GM18909 (cell line): ENCODE data around the gene SLC35B2.

Experiments
- ATAC-seq: cut with Tn5 transposase; IDR thresholded peaks from one replicate; pipeline ENCODE4 v1.9.1; 2021; ENCODE audit warnings: mild to moderate bottlenecking; ENCODE audit not compliant: unreplicated experiment, poor library complexity

The SLC35B2 gene

DNA sequence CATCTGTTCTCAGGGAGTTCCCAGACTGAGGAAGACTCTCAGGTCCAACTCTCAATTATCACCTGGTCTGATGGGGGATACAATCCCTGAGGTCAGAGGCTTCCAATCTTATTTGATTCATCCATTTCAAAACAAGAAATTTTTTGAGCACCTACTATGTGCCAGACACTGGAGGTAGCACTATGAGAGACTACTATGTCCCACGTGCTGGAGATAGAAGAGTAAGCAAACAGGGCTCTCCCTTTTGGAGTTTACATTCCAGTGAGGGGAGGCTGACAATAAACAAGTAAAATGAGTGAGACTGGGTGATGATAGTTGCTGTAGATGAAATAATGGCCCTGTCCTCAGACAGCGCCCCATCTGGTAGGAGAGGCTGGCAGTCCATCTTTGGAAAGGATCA is 29.4 kb upstream of the SLC35B2 start:
- no peak for ATAC-seq

- ATAC-seq = no peak
Measured at GRCh38 chr6:44286285-44286565, 28.9 kb upstream of the SLC35B2 start.

- no peak for ATAC-seq
Measured at GRCh38 chr6:44285552-44286284, 28.4 kb upstream of the SLC35B2 start.

DNA sequence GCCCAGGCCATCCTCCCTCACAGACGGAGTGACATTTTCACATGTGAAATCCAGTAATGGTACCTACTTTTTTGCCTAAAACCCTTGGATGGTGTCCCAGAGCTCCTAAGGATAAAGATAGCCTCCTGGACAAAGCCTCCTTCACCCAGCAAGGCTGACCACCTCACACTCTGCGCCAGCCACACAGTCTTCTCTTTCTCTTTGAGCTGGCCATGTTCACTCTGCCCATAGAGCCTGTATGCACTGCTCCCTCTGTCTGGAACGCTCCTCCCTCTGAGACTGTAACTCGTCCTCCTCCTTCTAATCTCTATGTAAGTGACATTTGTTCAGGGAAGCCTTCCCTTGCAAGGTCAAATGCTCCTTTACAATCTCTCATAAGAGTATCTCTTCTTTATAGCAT is 27.5 kb upstream of the SLC35B2 start:
- ATAC-seq = no peak

- no peak for ATAC-seq
Measured at GRCh38 chr6:44284121-44284520, 26.8 kb upstream of the SLC35B2 start.

DNA sequence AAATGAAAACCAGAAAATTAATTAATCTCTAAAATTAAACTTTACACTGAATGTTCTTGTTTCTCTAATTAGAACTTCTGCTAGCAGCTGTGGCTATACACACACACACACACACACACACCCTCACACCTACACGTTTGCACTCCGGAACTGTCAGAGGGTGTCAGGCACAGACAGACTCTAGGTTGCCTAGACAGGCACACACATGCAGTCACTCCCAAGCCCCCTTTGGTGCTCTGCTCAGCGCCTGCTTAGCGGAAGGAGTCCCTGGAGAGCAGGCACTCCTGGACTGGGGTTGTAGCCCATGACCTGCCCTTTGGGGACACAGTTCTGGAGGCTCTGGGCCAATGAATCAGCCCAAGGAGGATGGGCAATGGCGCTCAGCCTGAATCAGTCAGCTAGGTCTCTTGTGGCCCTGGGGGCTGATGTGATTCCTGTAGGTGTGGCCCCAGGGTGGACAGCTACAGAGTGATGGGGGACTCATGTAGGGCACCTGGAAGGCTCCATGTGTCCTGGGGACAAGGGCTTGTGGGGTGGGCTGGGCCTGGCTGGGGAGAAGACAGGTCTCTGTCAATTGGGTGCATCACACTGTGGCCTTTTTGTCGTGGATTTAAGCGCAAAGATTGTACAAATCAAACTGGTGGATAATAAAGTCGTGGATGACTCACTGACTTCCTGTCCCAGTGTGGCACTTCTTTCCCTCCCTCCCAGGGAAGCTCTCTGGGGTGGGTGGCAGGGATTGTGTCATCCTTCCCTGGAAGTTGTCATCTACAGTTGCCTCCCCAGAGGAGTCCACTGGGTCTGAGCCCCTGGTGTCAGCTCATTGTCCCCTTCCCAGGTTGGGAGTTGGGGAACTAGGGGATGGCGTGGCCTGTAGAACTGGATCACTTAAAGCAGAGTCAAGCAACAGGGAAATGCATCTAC is 21.7 kb upstream of the SLC35B2 start:
- ATAC-seq = no peak

DNA sequence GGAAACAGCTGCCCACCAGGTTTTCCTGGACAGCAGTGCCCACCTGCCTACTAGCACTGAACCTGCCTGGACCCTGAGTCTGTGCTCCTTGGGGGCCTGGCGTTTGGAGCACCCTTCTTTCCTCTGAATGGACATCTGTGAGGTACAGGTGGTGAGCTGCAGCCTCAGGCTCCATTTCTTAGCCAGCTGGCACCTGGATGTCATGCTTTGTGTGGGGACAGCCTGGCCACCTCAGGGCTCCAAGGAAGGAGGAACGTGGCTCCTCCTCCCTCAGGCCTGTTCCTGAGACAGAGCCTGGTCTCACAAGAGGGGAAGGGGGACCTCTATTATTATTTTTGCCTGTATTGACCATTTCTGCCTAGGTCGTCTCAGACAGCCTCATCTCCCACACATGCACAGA is 21.0 kb upstream of the SLC35B2 start:
- no peak for ATAC-seq

GRCh38 chr6:44277763-44278162 is 20.4 kb upstream of the SLC35B2 start:
- no peak for ATAC-seq

DNA sequence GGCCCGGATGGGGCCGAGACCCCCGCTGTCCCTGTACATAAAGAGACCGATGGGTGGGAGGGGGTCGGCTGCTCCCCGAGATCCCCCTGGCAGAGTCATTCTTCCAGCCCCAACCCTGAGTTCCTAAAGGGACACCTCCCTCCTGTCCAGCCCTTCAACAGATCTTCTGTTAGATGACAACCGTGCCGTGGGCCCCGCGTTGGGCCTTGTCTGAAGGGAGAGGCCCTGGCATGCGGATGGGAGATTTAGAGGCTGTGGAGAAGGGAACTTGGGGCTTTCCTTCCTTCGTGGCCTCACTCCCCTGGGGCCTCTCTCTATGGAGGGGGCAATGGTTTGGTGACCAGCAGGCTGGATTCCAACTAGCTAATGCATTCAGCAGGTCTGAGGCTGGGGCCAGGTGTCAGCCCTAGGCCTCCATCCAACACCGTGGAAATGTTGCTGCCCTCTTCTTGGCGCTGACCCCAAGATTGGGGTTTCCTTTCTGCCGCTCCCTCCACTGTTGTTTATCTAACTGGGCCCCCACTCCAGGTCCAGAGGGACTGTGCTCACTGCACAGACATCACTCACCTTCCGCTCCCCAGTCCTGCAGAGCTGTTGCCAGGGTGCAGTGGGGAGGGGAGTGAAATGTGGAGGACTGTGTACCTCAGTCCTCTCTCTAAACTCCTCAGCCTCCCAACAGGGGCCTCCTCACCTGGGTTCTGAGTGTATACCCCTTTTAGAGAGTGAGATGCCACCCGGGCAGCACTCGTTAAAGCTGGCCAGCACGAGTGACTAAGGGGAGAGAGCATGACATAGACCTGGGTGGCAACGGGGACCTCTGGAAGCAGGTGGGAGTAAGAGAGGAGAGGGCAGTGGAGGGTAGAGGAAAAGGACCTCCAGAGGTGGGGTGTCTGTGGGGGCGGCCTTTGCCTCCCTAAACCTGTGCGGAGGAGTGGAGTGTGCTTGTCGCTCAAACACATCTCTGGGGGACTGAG is 19.6 kb upstream of the SLC35B2 start:
- no peak for ATAC-seq

GRCh38 chr6:44275749-44276648 is 18.7 kb upstream of the SLC35B2 start:
- ATAC-seq = no peak

DNA sequence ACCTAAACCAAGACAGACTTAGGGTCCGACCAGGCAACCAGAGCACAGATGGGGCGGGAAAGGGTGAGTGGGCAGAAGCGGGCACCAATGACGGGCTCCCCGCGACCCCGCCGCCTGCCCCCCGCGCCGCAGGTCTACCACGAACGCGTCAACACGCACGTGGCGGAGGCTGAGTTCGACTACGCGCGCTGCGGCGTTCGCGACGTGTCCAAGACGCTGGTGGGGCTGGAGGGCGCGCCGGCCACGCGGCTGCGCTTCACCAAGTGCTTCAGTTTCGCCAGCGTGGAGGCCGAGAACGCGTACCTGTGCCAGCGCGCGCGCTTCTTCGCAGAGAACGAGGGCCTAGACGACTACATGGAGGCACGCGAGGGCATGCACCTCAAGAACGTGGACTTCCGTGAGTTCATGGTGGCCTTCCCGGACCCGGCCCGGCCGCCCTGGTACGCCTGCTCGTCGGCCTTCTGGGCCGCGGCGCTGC is 18.0 kb upstream of the SLC35B2 start:
- no peak for ATAC-seq

GRCh38 chr6:44273617-44274016 is 16.3 kb upstream of the SLC35B2 start:
- no peak for ATAC-seq

- ATAC-seq = no peak
Measured at GRCh38 chr6:44272999-44273566, 15.8 kb upstream of the SLC35B2 start.

DNA sequence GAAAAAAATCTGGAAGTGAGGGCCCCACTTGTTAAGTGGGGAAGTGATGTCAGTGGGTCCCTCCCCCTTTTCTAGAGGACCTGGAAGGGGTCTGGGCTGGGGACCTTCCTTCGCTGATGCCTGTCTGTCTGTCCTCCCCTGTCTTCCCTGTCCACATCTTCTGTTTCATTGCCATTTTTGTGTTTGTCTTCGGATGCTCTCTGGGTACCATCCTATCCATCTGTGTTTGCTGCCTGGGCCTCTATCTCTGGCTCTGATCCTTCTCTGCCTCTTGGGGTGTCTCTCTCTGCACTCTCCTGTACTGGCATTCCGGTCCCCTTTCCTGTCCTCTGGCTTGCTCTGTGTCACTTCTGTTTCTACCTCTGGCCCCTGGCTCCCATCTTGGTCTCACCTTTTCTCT is 15.2 kb upstream of the SLC35B2 start:
- ATAC-seq = no peak

DNA sequence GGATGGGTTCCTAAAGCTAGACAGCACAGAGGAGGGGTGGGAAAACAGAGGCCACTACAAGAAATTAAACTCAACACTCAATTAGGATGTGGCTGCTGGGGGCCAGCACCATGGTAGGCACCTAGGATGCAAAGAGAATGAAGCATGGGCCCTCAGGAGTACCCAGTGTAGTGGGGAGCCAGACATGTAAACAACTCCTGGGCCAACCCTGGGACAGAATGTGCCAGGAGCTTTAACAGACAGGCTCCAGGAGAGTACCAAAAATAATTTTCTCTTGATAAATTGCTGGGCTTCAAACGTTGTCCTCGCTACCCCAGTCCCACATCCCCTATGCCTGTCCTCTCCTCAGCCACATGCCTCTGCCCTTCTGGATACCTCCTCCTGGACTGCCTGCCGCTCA is 14.6 kb upstream of the SLC35B2 start:
- ATAC-seq = no peak

DNA sequence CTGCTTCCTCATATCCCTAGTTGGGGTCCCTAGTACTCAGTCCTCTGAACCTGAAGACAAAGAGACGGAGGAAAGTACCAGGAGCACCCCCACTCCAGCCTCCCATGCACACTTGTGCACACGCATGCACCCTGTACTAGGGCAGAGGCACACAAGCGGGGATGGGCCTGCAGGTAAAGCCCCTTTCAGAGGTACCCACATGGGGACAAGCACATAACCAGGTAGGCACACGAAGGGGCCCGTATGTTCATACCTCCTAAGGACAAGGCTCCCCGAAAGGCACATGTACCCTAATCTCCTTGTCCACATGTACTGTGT is 14.0 kb upstream of the SLC35B2 start:
- no peak for ATAC-seq

DNA sequence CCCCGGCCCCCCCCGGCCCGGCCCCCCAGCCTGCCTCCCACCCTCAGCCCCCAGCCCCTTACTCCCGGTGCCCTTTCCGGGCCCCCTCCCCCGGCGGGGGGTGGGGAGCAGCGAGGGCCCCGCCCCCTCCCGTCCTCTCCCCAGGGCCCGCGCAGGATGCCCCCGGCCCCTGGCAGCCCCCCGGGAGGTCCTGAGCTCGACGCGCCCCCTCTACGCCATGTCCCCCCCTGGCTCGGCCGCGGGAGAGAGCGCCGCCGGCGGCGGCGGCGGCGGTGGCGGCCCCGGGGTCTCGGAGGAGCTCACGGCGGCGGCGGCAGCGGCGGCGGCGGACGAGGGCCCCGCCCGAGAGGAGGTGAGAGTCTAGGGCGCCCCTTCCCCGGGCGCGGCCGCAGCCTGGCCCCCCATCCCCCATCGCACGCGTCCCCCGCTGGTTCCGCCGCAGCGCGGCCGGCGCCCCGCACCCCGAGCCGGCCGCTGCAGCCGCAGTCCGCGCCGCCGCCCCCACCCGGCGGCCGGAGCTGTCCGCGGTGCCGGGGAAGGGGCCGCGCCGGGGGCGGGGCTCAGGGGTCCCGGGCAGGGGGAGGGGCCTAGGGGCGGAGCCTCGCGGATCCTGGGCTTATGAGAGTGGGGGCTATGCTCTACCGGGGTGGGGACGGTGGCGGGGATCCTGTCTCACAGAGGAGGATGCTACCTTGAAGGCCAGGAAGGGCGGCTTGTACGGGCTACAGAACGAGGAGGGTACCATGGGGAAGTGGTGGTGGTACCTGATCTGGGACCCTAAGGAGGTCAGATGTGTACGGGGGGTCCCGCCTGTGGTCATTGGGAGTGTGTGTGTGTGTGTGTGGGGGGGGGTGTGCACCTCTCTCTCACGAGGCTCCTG is 13.4 kb upstream of the SLC35B2 start:
- no peak for ATAC-seq

DNA sequence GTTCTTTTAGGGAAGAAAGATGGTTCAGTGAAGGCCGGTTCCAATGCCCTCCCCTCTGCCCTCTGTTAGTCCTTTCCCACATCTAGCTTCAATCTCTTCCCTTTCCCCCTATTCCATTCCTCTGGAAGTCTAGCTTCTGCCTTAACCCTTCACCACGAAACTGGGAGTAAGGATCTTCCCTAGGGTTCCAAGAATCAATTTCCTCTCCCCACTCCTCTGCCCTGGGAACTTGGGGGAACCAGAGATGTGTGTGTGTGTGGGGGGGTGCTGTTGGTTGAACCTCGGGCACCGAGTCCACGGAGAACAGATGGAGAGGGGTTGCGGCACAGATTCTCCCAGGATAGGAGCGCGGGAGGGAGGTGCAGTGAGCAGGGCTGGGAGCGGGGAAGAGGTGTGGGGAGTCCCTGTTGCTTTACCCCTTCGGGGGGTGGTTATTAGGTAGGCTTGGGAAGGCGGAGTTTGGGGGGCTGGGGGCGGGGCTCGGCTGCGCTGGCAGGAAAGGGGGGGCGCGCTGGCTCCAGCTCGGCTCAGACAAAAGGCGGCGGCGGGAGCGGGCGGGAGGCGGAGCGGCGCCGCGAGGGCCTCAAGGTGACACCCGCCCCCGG is 12.7 kb upstream of the SLC35B2 start, which contains the start of gene TMEM151B:
Gene TMEM151B (plus strand): TSS at position 530 of the 605 bp plus-strand sequence. CDS start 293 bp downstream, outside the sequence.
- no peak for ATAC-seq
